PFSK-1 (cell line): Measurements from ENCODE around the gene GSTM5.

Experiments used
- FOXP2 ChIP-seq: optimal IDR thresholded peaks from 2 replicates; pipeline ENCODE3; 2011; ENCODE audit warnings: borderline replicate concordance, control low read depth, inconsistent platforms; ENCODE audit not compliant: insufficient read depth; ENCODE audit errors: extremely low read length, extremely low read depth
- POLR2AphosphoS5 ChIP-seq: IDR thresholded peaks from 2 replicates; pipeline ENCODE4 v1.6.1; 2012; ENCODE audit warnings: low read depth, mild to moderate bottlenecking, control low read depth, low read length, moderate library complexity
- REST ChIP-seq, 2 experiments: IDR thresholded peaks; 2 replicates each; pipeline versions ENCODE4 v1.6.1 to v1.8.0; 2011 to 2012; ENCODE audit warnings: low read depth in 2 of 2, low read length in 2 of 2, control low read depth in 1 of 2, inconsistent platforms in 1 of 2, mild to moderate bottlenecking in 1 of 2, moderate library complexity in 1 of 2; ENCODE audit not compliant: insufficient read depth in 1 of 2
- SIN3A ChIP-seq: IDR thresholded peaks from 2 replicates; pipeline ENCODE4 v1.6.1; 2012; ENCODE audit warnings: mild to moderate bottlenecking, low read length, moderate library complexity, borderline replicate concordance; ENCODE audit not compliant: insufficient read depth
- TAF1 ChIP-seq: IDR thresholded peaks from 2 replicates; pipeline ENCODE4 v1.6.1; 2012; ENCODE audit warnings: low read length, control low read depth, borderline replicate concordance; ENCODE audit not compliant: insufficient read depth

The GSTM5 gene

DNA sequence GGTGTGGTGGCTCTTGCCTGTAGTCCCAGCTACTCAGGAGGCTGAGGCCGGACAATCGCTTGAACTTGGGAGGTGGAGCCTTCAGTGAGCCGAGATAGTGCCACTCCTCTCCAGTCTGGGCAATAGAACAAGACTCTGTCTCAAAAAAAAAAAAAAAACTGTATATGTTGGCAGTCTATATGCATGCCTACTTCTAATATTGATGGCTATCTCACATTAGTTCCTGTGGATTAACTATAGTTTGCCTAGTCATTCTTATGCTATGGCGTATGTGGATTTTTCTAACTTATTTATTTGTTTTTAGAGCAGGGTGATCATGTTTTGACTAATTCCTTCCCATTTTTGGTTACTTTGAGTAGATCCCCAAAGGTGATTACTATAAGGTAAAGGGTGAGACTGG, 15.0 kb upstream of the GSTM5 start:
- TF ChIP-seq FOXP2 (no peak), TAF1 (no peak), SIN3A (no peak), POLR2AphosphoS5 (no peak), REST (IDR thresholded peaks at IDR 0.05; ENCODE audit: insufficient read depth in 1 of 2, low read depth in 2 of 2, low read length in 2 of 2) (no peak)

GRCh38 chr1:109704173-109704572, 7.9 kb upstream of the GSTM5 start:
- TF ChIP-seq POLR2AphosphoS5 (no peak), TAF1 (no peak)

DNA sequence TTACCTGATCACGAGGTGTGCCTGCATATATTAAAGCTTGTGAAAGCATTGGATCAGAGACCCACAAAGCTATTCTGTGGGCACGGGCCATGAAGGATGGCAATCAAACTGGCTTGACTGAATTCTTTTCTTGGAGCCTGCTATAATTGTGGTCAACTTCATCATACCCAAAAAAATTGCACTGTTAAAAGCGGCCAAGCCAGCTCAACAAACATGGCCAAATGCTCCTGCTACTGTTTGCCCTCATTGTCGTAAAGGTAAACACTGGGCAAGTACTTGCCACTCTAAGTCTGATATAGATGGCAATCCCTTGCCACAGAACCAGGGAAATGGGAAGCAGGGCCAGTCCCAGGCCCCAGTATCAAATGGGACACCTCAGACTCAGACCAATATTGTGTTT, 6.6 kb upstream of the GSTM5 start:
- TF ChIP-seq REST (IDR thresholded peaks at IDR 0.05; ENCODE audit: insufficient read depth in 1 of 2, low read depth in 2 of 2, low read length in 2 of 2): no peak

DNA sequence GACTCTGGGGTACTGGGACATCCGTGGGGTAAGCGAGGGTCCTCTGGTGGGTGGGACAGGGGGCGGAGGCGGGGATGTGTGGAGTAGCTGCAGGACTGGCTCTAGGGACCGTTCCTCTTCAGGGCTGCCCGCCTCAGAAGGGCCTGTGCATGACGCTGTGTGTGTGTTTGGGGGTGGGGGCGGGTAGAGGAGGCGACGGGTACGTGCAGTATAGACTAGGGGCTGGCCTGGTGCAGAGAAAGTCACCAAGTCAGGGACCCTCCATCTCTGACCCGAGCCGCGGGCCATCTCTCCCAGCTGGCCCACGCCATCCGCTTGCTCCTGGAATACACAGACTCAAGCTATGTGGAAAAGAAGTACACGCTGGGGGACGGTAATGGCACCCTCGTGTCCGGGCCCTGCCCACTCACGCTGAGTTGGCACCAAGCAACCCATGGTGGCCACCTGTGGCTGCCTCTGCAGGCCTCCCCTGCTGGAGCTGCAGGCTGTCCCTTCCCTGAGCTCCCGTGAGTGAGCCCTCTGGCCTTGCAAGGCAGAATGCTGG, 342 bp downstream of the GSTM5 start:
- no peak for TF ChIP-seq POLR2AphosphoS5
- TF ChIP-seq SIN3A: no peak
- TF ChIP-seq REST (IDR thresholded peaks at IDR 0.05; ENCODE audit: insufficient read depth in 1 of 2, low read depth in 2 of 2, low read length in 2 of 2): no peak
- no peak for TF ChIP-seq FOXP2
- no peak for TF ChIP-seq TAF1

GRCh38 chr1:109713636-109714035, 1.6 kb downstream of the GSTM5 start:
- TF ChIP-seq FOXP2: no peak

DNA sequence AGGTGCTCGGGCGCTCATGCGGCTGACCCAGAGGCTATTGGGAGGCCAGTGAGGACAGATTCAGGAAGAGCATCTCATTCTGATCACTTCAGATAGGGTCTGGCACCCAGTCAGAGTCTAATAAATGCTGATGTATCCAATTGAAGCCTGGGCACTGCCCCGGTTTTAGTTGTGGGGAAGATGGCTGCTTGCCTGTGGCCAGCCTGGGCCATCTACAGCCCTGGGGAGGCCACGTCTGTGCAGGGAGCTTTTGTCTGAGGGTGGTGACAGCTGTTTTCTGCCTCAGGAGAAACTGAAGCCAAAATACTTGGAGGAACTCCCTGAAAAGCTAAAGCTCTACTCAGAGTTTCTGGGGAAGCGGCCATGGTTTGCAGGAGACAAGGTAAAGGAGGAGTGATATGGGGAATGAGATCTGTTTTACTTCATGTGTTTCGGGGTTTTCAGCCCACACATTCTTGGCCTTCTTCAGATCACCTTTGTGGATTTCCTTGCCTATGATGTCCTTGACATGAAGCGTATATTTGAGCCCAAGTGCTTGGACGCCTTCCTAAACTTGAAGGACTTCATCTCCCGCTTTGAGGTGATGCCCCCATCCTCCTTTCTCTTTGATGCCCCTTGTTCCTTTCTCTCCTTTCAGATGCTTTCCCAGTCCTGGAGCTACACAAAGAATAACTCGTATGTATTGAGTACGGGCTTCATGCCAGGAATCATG, 2.8 kb downstream of the GSTM5 start:
- TF ChIP-seq POLR2AphosphoS5: no peak
- TF ChIP-seq FOXP2: no peak
- no peak for TF ChIP-seq REST (IDR thresholded peaks at IDR 0.05; ENCODE audit: insufficient read depth in 1 of 2, low read depth in 2 of 2, low read length in 2 of 2)
